NB4 (cell line): ENCODE results near the gene TBX3.

Experiments used
- DNase-seq: peaks from one replicate; pipeline ENCODE4 v3.0.0; 2010; ENCODE audit warnings: low read depth
- H3K4me3 ChIP-seq: one replicate; pipeline ENCODE4 v1.5.1; 2011; ENCODE audit warnings: mild to moderate bottlenecking, low read depth, low read length, moderate library complexity
- MYC ChIP-seq: IDR thresholded peaks from 2 replicates; pipeline ENCODE4 v1.6.1; 2011; ENCODE audit warnings: low read depth, low read length
- POLR2A ChIP-seq: IDR thresholded peaks from 2 replicates; pipeline ENCODE4 v1.6.1; 2011; ENCODE audit warnings: mild to moderate bottlenecking; ENCODE audit not compliant: insufficient read length; ENCODE audit errors: extremely low read depth
- TF ChIP-seq, protein P1 (sequence below): IDR thresholded peaks from 2 replicates; pipeline ENCODE4 v1.6.1; 2011; ENCODE audit warnings: low read depth, low read length
- TF ChIP-seq, protein P2 (sequence below): IDR thresholded peaks from one replicate; pipeline ENCODE4 v1.5.1; 2012; ENCODE audit warnings: low read depth, low read length

TBX3 gene

DNA sequence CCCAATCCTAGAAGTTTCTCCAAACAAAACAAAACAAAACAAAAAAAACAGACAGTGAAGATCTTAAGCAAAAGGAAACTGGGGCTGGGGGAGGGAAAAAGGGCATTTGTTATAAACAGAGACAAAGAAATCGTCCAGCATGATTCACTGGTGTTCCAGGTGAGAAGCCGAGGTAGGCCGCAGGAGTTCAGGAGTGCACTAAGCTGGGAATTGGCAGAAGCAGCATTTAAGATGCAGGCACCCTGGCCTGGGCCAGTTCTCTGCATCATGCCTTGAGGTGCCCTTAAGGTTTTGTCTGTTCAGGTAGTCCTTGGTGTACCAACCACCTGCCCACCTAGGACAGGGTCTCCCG lies 11.2 kb downstream of the TBX3 start:
- TF ChIP-seq MYC (no peak), POLR2A (no peak)
- TF ChIP-seq, protein P1, sequence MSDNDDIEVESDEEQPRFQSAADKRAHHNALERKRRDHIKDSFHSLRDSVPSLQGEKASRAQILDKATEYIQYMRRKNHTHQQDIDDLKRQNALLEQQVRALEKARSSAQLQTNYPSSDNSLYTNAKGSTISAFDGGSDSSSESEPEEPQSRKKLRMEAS: no peak
- TF ChIP-seq, protein P2, sequence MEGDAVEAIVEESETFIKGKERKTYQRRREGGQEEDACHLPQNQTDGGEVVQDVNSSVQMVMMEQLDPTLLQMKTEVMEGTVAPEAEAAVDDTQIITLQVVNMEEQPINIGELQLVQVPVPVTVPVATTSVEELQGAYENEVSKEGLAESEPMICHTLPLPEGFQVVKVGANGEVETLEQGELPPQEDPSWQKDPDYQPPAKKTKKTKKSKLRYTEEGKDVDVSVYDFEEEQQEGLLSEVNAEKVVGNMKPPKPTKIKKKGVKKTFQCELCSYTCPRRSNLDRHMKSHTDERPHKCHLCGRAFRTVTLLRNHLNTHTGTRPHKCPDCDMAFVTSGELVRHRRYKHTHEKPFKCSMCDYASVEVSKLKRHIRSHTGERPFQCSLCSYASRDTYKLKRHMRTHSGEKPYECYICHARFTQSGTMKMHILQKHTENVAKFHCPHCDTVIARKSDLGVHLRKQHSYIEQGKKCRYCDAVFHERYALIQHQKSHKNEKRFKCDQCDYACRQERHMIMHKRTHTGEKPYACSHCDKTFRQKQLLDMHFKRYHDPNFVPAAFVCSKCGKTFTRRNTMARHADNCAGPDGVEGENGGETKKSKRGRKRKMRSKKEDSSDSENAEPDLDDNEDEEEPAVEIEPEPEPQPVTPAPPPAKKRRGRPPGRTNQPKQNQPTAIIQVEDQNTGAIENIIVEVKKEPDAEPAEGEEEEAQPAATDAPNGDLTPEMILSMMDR: no peak
- H3K4me3 ChIP-seq: no peak overlapping the region
- DNase-seq: no peak

DNA sequence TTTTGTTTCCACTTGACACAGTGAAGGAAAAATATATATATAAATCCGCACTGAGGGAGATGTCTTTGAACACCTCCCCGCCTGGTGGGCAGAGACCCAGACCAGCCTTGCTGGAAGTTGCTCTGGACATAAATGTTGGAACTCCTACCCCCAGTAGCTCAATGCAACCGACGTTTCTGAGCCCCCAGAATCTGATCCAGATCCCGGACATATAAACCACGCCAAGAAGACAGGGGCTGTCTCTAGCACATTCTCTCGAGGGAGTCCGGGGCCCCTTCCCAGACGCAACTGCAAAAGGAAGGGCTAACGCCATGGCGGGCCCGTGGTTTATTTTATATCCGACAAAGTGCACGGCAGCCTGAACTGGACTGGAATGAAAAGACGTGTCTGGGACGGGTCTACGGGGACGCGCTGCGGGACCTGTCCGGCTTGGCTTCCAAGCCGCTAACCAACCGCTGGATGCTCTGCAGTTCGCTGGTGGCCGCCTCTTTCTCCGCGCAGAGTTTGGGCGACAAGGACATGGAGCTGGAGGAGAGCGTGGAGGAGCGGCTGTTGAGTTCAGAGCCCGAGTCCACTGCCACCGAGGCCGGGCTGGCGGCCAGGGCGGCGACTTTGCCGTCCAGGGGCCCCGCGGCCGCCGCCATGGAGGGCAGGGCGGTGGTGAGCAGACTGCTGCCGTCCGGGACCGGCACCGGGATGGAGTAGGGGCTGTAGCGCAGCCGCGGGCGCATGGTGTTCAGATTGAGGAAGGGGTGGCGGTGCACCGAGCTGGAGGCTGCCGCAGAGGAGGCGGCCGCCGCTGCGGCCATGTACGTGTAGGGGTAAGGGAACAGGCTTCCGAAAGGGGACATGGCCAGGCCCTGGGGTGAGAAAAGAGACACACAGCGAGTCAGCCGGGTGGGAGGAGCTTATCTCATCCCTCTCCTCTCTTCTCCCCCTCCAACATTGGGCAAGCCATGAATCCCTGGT lies 12.2 kb downstream of the TBX3 start:
- no peak for DNase-seq
- no peak for TF ChIP-seq MYC
- TF ChIP-seq, protein P1: no peak
- TF ChIP-seq, protein P2: no peak
- no peak overlapping the region for H3K4me3 ChIP-seq

DNA sequence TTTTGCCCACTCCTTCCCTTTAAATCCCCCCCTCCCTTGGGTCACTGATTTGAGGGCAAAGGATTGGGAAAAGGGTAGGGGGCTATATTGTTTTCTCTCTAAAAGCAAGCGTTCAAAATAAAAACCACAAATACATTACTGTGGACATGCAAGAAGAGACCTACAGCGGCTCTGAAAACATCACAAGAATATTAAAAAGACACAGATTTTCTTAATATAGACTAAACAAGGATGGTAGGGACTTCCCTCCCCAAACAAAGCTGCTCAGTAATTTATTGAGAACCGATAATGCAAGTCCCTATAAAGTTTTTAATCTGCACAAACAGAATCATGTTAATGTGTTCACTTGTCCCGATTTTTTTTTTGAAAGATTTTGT lies 12.9 kb downstream of the TBX3 start:
- no peak overlapping the region for H3K4me3 ChIP-seq
- DNase-seq: no peak

DNA sequence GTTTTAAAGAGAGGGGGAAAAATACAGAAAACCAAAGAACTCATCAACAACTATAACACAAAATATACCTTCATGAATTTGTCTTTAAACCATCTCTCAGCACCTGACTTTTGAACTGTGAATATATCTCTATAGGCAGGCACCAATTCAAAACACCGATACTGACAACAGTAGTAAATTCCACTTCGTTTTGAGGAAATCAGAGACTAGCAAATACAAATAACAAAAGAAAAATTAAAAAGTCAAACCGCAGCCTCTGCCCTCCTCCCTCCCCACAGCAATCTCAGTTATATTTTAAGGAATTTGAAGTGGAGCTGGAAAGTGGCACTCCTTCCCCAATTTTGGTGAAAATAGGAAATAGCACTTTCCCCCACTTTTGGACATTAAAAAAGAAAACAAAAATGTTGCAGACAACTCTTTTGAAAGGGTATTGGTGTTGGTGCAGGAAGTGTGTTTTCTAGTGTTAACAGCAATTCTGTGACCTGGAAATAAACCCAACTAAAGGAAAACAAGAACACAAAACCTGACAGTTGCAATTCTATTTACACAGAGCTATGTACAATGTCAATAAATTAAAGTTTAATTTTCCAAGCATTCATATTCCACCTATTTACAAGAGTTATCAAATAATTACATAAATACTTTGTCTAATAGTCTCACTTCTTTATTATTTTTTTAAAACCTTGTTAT lies 13.5 kb downstream of the TBX3 start:
- DNase-seq: no peak
- no peak overlapping the region for H3K4me3 ChIP-seq
- TF ChIP-seq, protein P2: no peak
- TF ChIP-seq MYC (no peak), POLR2A (no peak)
- TF ChIP-seq, protein P1: no peak

More for the DNA sequence above, 12.9 kb downstream of the TBX3 start:
- TF ChIP-seq MYC (no peak), POLR2A (no peak)
- TF ChIP-seq, protein P2: no peak
- TF ChIP-seq, protein P1: no peak

DNA sequence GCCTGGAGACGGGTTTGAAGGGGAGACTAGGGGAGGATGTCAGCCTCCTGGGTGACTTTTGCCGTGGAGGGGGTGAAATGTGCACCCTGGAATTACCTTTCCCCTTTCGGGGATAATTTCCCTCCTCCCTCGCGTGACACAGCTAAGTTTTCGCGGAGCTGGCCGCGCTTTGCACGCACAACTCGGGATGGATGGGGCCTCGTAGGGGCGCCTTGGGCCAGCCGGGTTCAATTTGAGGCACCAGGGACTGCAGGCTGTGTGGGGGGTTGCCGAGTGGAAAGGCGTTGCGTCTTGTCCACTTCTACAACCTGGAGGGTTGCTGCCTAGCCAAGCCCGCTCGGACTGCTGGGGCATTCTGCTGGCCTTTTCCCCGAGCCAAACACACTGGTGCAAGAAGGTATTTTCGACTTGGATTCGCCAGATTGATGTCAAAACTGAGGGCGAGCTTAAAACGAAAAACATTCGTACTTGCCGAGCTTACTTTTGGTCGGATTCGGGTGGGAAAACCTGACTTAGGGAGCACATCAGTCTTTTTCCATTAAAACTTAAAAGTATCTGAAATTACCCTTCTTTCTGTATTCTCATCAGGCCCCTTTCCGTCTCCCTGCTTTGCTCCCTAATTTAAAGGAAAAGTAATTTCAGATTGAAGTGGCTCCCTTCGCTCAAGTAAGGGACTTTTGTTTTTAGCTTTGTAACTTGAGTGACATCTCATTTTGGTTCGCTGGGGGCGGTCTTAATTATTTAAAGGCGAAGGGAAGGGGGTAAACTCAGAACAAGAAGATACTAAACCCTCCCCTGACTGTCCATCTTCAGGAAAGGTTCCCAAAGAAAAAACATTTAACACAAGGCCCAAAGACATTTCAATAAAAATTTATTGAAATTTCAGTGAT lies 14.3 kb downstream of the TBX3 start:
- TF ChIP-seq, protein P1: no peak
- TF ChIP-seq, protein P2: no peak
- TF ChIP-seq MYC (no peak), POLR2A (no peak)
- DNase-seq: no peak
- no peak overlapping the region for H3K4me3 ChIP-seq
